Endodermal cell (in vitro differentiated cells): Measurements from ENCODE around the gene LAIR2. TPM values are rescaled to one million over a fixed set of nuclear protein-coding genes. Genes with fewer than 3 reads are reported as not detected.

Source experiments
- DNase-seq: peaks from one replicate; pipeline ENCODE4 v3.0.0-alpha.2; 2017
- H3K27ac ChIP-seq: 2 replicates; pipeline ENCODE4 v1.5.1; 2013; ENCODE audit warnings: mild to moderate bottlenecking, low read depth, low read length, moderate library complexity
- H3K27me3 ChIP-seq: 2 replicates; pipeline ENCODE4 v1.6.1; 2013; ENCODE audit warnings: mild to moderate bottlenecking, low read length, moderate library complexity; ENCODE audit not compliant: insufficient read depth, control insufficient read depth, poor library complexity, severe bottlenecking
- H3K36me3 ChIP-seq: 2 replicates; pipeline ENCODE4 v1.7.0; 2013; ENCODE audit warnings: mild to moderate bottlenecking, low read length, moderate library complexity; ENCODE audit not compliant: control insufficient read depth, insufficient read depth
- H3K4me1 ChIP-seq: one replicate; pipeline ENCODE4 v1.7.0; 2013; ENCODE audit warnings: low read length; ENCODE audit not compliant: control insufficient read depth, insufficient read depth
- H3K4me3 ChIP-seq: 2 replicates; pipeline ENCODE4 v1.5.1; 2013; ENCODE audit warnings: mild to moderate bottlenecking, low read length, moderate library complexity
- H3K9ac ChIP-seq: 2 replicates; pipeline ENCODE4 v1.6.1; 2013; ENCODE audit warnings: mild to moderate bottlenecking, low read length, moderate library complexity; ENCODE audit not compliant: poor library complexity, severe bottlenecking; ENCODE audit errors: extremely low read depth
- H3K9me3 ChIP-seq: 2 replicates; pipeline ENCODE4 v1.6.1; 2013; ENCODE audit warnings: mild to moderate bottlenecking, low read length, moderate library complexity; ENCODE audit not compliant: control insufficient read depth
- H3K27ac Mint-ChIP-seq: 2 replicates; pipeline ENCODE4 v1.8.0; 2020; ENCODE audit warnings: mixed read lengths
- H3K27me3 Mint-ChIP-seq: 2 replicates; pipeline ENCODE4 v1.8.0; 2021; ENCODE audit warnings: mild to moderate bottlenecking, mixed read lengths; ENCODE audit not compliant: insufficient read depth
- H3K36me3 Mint-ChIP-seq: 2 replicates; pipeline ENCODE4 v1.8.0; 2020; ENCODE audit warnings: low read depth, mixed read lengths
- H3K4me1 Mint-ChIP-seq: 2 replicates; pipeline ENCODE4 v1.8.0; 2020; ENCODE audit warnings: mixed read lengths
- H3K4me3 Mint-ChIP-seq: 2 replicates; pipeline ENCODE4 v1.8.0; 2020; ENCODE audit warnings: mild to moderate bottlenecking, moderate library complexity, mixed read lengths
- H3K9me3 Mint-ChIP-seq: 2 replicates; pipeline ENCODE4 v1.8.0; 2020; ENCODE audit warnings: mild to moderate bottlenecking, mixed read lengths
- WGBS, 2 experiments: methylation state at CpG; one replicate each; pipeline versions ENCODE4 v1.1.5 to v1.1.7; 2013; ENCODE audit warnings: missing lambda C conversion rate in 2 of 2, mixed read lengths in 1 of 2; ENCODE audit not compliant: insufficient coverage in 1 of 2, insufficient read length in 1 of 2; 5-methylcytosine and 5-hydroxymethylcytosine counted together
- total RNA-seq, 2 donors: library from RNA; stranded (reverse); fragmentation: NEBNext Ultra II Directional in 1 of 2; extraction: Animal tissue kit (Norgen Biotek cat#: 25700) in 1 of 2; gene quantifications; 2 replicates in 1 of 2; 3 replicates in 1 of 2; pipeline ENCODE4 v1.2.1, GENCODE V29; 2021
- TF ChIP-seq, protein P1 (sequence below): fragments of 200-600 bp; sonication (generic); conservative IDR thresholded peaks from 2 replicates; pipeline ENCODE4 v1.5.0; 2021; ENCODE audit warnings: antibody characterized with exemption, mild to moderate bottlenecking

LAIR2 gene
- total RNA-seq, 2 donors from 2014 or later, result not detected

DNA sequence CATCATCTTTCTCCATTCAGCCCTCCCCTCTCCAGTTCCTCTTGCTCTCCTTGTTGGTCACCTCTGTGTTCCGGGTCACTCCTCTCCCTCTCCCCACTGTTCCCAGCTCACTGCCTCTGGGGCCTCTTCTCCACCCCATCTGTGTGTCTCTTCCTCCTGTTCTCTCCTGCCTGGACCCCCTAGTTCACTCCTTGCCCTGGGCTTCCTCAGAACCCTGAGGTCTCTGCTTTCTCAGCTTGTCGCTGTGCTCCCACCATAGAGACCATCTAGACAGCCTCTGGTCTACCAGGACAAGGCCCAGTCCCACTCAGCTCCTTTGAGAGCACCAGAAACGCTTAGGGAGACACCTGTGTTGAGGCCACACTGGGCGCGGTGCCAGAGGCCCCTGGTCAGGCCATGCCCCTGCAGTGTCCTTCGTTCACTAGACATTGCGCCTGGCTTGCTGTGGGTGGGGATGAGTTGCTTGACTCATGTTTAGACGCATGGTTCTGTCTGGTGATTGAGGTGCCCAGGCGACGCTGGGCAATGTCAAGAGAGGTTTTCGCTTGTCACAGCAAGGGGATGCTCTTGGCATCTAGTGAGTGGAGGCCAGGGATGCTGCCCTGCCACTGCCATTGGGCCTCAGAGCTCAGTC, 43.9 kb upstream of the LAIR2 start:
- DNase-seq, result no peak
- Mint-ChIP-seq H3K4me3 (no peak overlapping the region), H3K36me3 (peaks cover 65% of the 10 kb centered on the region)

DNA sequence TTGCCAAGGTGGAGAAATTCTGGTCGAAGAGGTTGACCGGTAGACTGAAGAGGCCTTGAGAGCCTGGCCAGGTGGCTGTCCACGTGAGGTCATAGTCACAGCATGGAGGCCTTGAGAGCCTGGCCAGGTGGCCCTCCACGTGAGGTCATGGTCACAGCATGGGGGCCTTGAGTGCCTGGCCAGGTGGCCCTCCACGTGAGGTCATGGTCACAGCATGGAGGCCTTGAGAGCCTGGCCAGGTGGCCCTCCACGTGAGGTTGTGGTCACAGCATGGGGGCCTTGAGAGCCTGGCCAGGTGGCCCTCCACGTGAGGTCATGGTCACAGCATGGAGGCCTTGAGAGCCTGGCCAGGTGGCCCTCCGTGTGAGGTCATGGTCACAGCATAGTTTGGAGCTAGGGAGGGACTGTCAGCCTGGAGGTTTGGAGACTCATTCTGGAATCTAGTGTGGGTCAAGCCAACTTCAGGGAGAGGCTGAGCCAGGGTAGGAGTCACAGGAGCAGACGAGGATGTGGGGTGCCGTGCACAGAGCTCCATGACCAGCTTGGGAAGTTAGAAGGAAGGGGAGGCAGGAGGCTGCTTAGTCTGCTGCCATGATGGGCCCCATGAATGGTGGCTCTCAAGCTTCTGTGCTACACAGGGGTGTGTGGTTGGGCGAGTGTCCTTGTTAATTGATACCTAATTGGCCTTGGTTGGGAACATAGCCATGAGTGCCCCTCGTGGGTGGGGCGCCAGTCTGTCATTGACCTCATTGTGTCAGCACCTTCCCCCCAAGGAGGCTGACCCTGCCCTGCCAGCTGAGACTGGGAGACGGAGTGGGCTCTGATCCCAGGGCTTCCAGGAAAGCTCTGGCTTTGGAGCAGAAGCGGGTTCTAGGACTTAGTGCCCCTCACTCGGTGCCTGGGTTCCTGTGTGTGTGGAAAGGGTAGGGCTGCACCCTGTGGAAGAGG, 43.1 kb upstream of the LAIR2 start:
- no peak overlapping the region for H3K4me3 Mint-ChIP-seq
- no peak overlapping the region for H3K27ac Mint-ChIP-seq
- DNase-seq, result no peak
- H3K9me3 ChIP-seq, result no peaks in the 10 kb centered on the region
- H3K9me3 Mint-ChIP-seq, result no peaks in the 10 kb centered on the region
- TF ChIP-seq, protein P1, sequence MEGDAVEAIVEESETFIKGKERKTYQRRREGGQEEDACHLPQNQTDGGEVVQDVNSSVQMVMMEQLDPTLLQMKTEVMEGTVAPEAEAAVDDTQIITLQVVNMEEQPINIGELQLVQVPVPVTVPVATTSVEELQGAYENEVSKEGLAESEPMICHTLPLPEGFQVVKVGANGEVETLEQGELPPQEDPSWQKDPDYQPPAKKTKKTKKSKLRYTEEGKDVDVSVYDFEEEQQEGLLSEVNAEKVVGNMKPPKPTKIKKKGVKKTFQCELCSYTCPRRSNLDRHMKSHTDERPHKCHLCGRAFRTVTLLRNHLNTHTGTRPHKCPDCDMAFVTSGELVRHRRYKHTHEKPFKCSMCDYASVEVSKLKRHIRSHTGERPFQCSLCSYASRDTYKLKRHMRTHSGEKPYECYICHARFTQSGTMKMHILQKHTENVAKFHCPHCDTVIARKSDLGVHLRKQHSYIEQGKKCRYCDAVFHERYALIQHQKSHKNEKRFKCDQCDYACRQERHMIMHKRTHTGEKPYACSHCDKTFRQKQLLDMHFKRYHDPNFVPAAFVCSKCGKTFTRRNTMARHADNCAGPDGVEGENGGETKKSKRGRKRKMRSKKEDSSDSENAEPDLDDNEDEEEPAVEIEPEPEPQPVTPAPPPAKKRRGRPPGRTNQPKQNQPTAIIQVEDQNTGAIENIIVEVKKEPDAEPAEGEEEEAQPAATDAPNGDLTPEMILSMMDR, result no peak
- no peak overlapping the region for H3K9ac ChIP-seq
- H3K36me3 ChIP-seq, result peaks cover 63% of the 10 kb centered on the region
- no peaks in the 10 kb centered on the region for H3K27me3 Mint-ChIP-seq
- no peaks in the 10 kb centered on the region for H3K4me1 ChIP-seq
- H3K4me3 ChIP-seq, result no peak overlapping the region
- WGBS, 2 experiments, result 93 to 99% methylated on average over 7 to 16 of the region's 16 CpGs
- H3K27me3 ChIP-seq, result no peaks in the 10 kb centered on the region
- no peaks in the 10 kb centered on the region for H3K4me1 Mint-ChIP-seq
- no peak overlapping the region for H3K27ac ChIP-seq
- H3K36me3 Mint-ChIP-seq, result peaks cover 57% of the 10 kb centered on the region

More for the DNA sequence above, 43.9 kb upstream of the LAIR2 start:
- no peak overlapping the region for H3K27ac Mint-ChIP-seq
- H3K27ac ChIP-seq, result no peak overlapping the region
- WGBS, 2 experiments, result 95 to 96% methylated on average over 9 to 11 of the region's 11 CpGs
- no peaks in the 10 kb centered on the region for H3K27me3 ChIP-seq
- no peaks in the 10 kb centered on the region for H3K9me3 Mint-ChIP-seq
- TF ChIP-seq, protein P1, result no peak
- H3K4me1 ChIP-seq, result no peaks in the 10 kb centered on the region
- H3K4me1 Mint-ChIP-seq, result no peaks in the 10 kb centered on the region
- no peaks in the 10 kb centered on the region for H3K27me3 Mint-ChIP-seq
- H3K9ac ChIP-seq, result no peak overlapping the region
- no peaks in the 10 kb centered on the region for H3K9me3 ChIP-seq
- H3K4me3 ChIP-seq, result no peak overlapping the region
- H3K36me3 ChIP-seq, result peaks cover 71% of the 10 kb centered on the region

DNA sequence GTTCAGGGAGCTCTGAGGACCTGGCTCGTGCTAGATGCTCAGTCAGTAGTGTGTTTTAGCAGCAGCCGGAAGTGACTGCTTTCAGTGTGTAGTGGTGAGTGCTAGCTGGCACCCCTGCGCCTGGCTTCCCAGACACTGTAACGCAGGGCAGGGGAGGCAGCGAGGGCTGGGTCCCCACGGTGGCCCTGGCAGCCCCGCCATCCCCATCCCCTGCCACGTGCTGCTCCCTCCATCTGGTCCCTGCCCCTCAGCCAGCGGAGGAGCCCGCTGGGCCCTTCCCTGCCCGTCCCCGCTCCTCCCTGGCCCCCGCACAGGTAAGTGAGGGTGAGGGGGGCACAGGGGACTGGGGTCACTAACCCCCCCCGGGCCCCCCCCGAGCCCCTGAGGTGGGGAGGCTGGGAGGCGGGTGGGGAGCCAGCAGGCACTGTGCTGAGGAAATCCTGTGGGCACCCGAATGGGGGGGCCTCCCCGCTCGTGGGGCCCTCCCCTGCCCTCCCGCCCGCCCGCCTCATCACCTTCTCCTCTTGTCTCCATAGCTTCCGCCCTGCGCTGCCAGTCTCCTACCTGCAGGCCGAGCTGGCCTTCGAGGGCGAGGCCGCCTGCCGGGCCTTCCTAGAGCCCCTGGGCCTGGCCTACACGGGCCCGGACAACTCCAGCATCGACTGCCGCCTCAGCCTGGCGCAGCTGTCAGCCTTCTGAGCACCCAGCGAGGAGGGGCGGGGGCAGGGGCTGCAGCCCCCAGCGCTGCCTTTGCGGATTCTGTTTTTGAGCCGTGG, 42.2 kb upstream of the LAIR2 start:
- Histone ChIP-seq H3K4me1 (no peaks in the 10 kb centered on the region), H3K27me3 (no peaks in the 10 kb centered on the region), H3K9ac (no peak overlapping the region), H3K36me3 (peaks cover 55% of the 10 kb centered on the region), H3K9me3 (no peaks in the 10 kb centered on the region), H3K27ac (no peak overlapping the region), H3K4me3 (no peak overlapping the region)
- 95 to 97% methylated on average over 12 to 36 of the region's 39 CpGs for WGBS, 2 experiments
- DNase-seq, result peak; percentile 60
- Mint-ChIP-seq H3K9me3 (peaks cover 2% of the 10 kb centered on the region), H3K4me3 (no peak overlapping the region), H3K36me3 (peaks cover 49% of the 10 kb centered on the region), H3K27ac (no peak overlapping the region), H3K27me3 (peaks cover 3% of the 10 kb centered on the region), H3K4me1 (no peaks in the 10 kb centered on the region)
- TF ChIP-seq, protein P1, result no peak
